SK-N-SH (cell line): ENCODE measurements around the gene CPLX3. TPM values are rescaled to one million over a fixed set of nuclear protein-coding genes. Genes with fewer than 3 reads are reported as not detected.

Experiments
- CTCF ChIA-PET: fragments of 300-600, 350-600 bp; formaldehyde crosslinking; extraction: SDS; loops from one replicate; lab custom pipeline; 2021; lab: Yijun Ruan, JAX
- POLR2A ChIA-PET: fragments of 350-600 bp; sonication (Branson Sonifier 250); formaldehyde crosslinking; extraction: SDS; loops from one replicate; lab custom pipeline; 2020; ENCODE audit warnings: antibody characterized with exemption, inconsistent platforms; lab: Yijun Ruan, JAX
- DNase-seq: peaks from one replicate; pipeline ENCODE4 v3.0.0; 2012
- H2AFZ ChIP-seq: fragments of 200-600 bp; sonication (generic); 2 replicates; pipeline ENCODE4 v1.8.1; 2016; ENCODE audit warnings: antibody characterized with exemption, mild to moderate bottlenecking, low read depth
- H3F3A ChIP-seq: fragments of 200-600 bp; sonication (generic); replicated peaks from 2 replicates; pipeline ENCODE3; 2016; ENCODE audit warnings: antibody characterized with exemption, mild to moderate bottlenecking; ENCODE audit not compliant: insufficient read depth
- H3K27ac ChIP-seq, 2 experiments: fragments of 200-500 bp in 1 of 2; fragments of 200-600 bp in 1 of 2; sonication (Bioruptor generic) in 1 of 2; sonication (generic), shearing (Covaris generic) in 1 of 2; 2 replicates each; pipeline versions ENCODE4 v1.5.1 to v1.6.1; 2014 to 2016; ENCODE audit warnings: low read depth in 2 of 2, inconsistent platforms in 1 of 2, low read length in 1 of 2, mild to moderate bottlenecking in 1 of 2, mixed read lengths in 1 of 2
- H3K27me3 ChIP-seq: fragments of 200-600 bp; sonication (generic), shearing (Covaris generic); 2 replicates; pipeline ENCODE4 v1.6.1; 2016; ENCODE audit warnings: mixed run types; ENCODE audit not compliant: insufficient read depth
- H3K36me3 ChIP-seq, 2 experiments: fragments of 200-500 bp in 1 of 2; fragments of 200-600 bp in 1 of 2; sonication (Bioruptor generic) in 1 of 2; sonication (generic) in 1 of 2; replicated peaks in 1 of 2; 2 replicates each; pipeline versions ENCODE3 to v1.5.1; 2014 to 2016; ENCODE audit warnings: low read length in 1 of 2, mild to moderate bottlenecking in 1 of 2; ENCODE audit not compliant: insufficient read depth in 2 of 2, control insufficient read depth in 1 of 2
- H3K4me1 ChIP-seq, 2 experiments: fragments of 200-500 bp in 1 of 2; fragments of 200-600 bp in 1 of 2; sonication (Bioruptor generic) in 1 of 2; sonication (generic), shearing (Covaris generic) in 1 of 2; 2 replicates each; pipeline versions ENCODE4 v1.5.1 to v1.6.1; 2014 to 2016; ENCODE audit warnings: low read depth in 1 of 2, low read length in 1 of 2, mixed run types in 1 of 2; ENCODE audit not compliant: insufficient read depth in 2 of 2, control insufficient read depth in 1 of 2
- H3K4me2 ChIP-seq: fragments of 200-600 bp; sonication (generic), shearing (Covaris generic); 2 replicates; pipeline ENCODE4 v1.6.1; 2017; ENCODE audit warnings: mixed run types
- H3K4me3 ChIP-seq, 2 experiments: fragments of 200-500 bp in 1 of 2; fragments of 200-600 bp in 1 of 2; sonication (Bioruptor generic) in 1 of 2; sonication (generic), shearing (Covaris generic) in 1 of 2; 2 replicates each; pipeline versions ENCODE4 v1.5.1 to v1.8.1; 2014 to 2016; ENCODE audit warnings: low read depth in 2 of 2, inconsistent platforms in 1 of 2, low read length in 1 of 2, mild to moderate bottlenecking in 1 of 2, mixed read lengths in 1 of 2, moderate library complexity in 1 of 2
- H3K79me2 ChIP-seq: fragments of 200-600 bp; sonication (generic); 2 replicates; pipeline ENCODE4 v1.8.1; 2017; ENCODE audit warnings: mild to moderate bottlenecking; ENCODE audit not compliant: insufficient read depth
- H3K9ac ChIP-seq: fragments of 200-600 bp; sonication (generic); 2 replicates; pipeline ENCODE4 v1.6.1; 2017; ENCODE audit warnings: mixed run types
- H3K9me2 ChIP-seq: fragments of 200-600 bp; sonication (generic); 2 replicates; pipeline ENCODE4 v1.6.1; 2017; ENCODE audit warnings: mixed run types
- H3K9me3 ChIP-seq: fragments of 200-600 bp; sonication (generic); 2 replicates; pipeline ENCODE4 v1.6.1; 2017; ENCODE audit warnings: mixed run types, mild to moderate bottlenecking, moderate library complexity
- H4K20me1 ChIP-seq: fragments of 200-600 bp; sonication (generic); 2 replicates; pipeline ENCODE4 v1.6.1; 2017; ENCODE audit warnings: mild to moderate bottlenecking, mixed run types; ENCODE audit not compliant: insufficient read depth
- CTCF ChIP-seq: fragments of 200-600 bp; sonication (generic); IDR thresholded peaks from 2 replicates; pipeline ENCODE4 v1.6.1; 2017; ENCODE audit warnings: antibody characterized with exemption, mild to moderate bottlenecking, moderate library complexity
- FOXJ3 ChIP-seq: sonication (generic); formaldehyde crosslinking; IDR thresholded peaks from 2 replicates; pipeline ENCODE4 v1.5.1; 2020; ENCODE audit warnings: mild to moderate bottlenecking, missing genetic modification reagents
- FOXM1 ChIP-seq: IDR thresholded peaks from 2 replicates; pipeline ENCODE4 v1.4.0; 2012; ENCODE audit warnings: low read depth, mild to moderate bottlenecking
- JUND ChIP-seq: IDR thresholded peaks from 2 replicates; pipeline ENCODE4 v1.4.0; 2012
- MAX ChIP-seq: IDR thresholded peaks from 2 replicates; pipeline ENCODE4 v1.4.0; 2012; ENCODE audit warnings: low read depth
- MEF2A ChIP-seq: IDR thresholded peaks from 2 replicates; pipeline ENCODE4 v1.4.0; 2012; ENCODE audit warnings: low read depth, borderline replicate concordance
- NFIC ChIP-seq: IDR thresholded peaks from 2 replicates; pipeline ENCODE4 v1.4.0; 2012; ENCODE audit warnings: borderline replicate concordance
- PBX3 ChIP-seq: IDR thresholded peaks from 2 replicates; pipeline ENCODE4; 2012
- POLR2AphosphoS5 ChIP-seq: IDR thresholded peaks from 2 replicates; pipeline ENCODE4 v1.6.1; 2012; ENCODE audit warnings: low read depth, low read length
- RCOR1 ChIP-seq: fragments of 150-350 bp; IDR thresholded peaks from 2 replicates; pipeline ENCODE4 v1.6.1; 2017; ENCODE audit warnings: antibody characterized with exemption, low read length
- REST ChIP-seq: IDR thresholded peaks from 2 replicates; pipeline ENCODE4 v1.6.1; 2012; ENCODE audit warnings: mild to moderate bottlenecking, low read depth, low read length, moderate library complexity
- RFX5 ChIP-seq: IDR thresholded peaks from 2 replicates; pipeline ENCODE4 v1.6.1; 2012; ENCODE audit warnings: mild to moderate bottlenecking, improper control_type of control experiment, low read length
- SIN3A ChIP-seq: IDR thresholded peaks from 2 replicates; pipeline ENCODE4 v1.6.1; 2012; ENCODE audit warnings: low read depth, mild to moderate bottlenecking, low read length, moderate library complexity, borderline replicate concordance
- SMC3 ChIP-seq: IDR thresholded peaks from 2 replicates; pipeline ENCODE4 v1.6.1; 2012; ENCODE audit warnings: low read depth, low read length, improper control_type of control experiment
- TAF1 ChIP-seq: IDR thresholded peaks from 2 replicates; pipeline ENCODE4 v1.6.1; 2012; ENCODE audit warnings: low read depth, mild to moderate bottlenecking, low read length, moderate library complexity, borderline replicate concordance
- TCF12 ChIP-seq: IDR thresholded peaks from 2 replicates; pipeline ENCODE4 v1.4.0; 2012
- USF1 ChIP-seq: IDR thresholded peaks from 2 replicates; pipeline ENCODE4 v1.4.0; 2012; ENCODE audit warnings: low read depth, borderline replicate concordance
- USF2 ChIP-seq: fragments of 150-350 bp; IDR thresholded peaks from 2 replicates; pipeline ENCODE4 v1.6.1; 2017; ENCODE audit warnings: antibody characterized with exemption, low read length, low read depth, borderline replicate concordance
- WGBS: methylation state at CpG from one replicate; pipeline ENCODE4 v1.1.6; 2017; ENCODE audit warnings: low lambda C conversion rate; 5-methylcytosine and 5-hydroxymethylcytosine counted together
- polyA plus RNA-seq, 3 experiments: library from polyadenylated mRNA; depleted of rRNA; stranded (reverse); fragments of >200 nt; gene quantifications; 2 replicates each; pipeline ENCODE4 v1.2.3, GENCODE V29; 2012

The CPLX3 gene
- polyA plus RNA-seq, 1 of the 3 experiments (the other 2 are of a cell fraction) = not detected

GRCh38 chr15:74844319-74845207 lies 18.1 kb downstream of the CPLX3 start (continued):
- TF ChIP-seq PBX3 (no peak), JUND (no peak), MEF2A (no peak)

- ChIA-PET CTCF (interaction anchor here (1.0 to 10.8 kb wide), 5 partner anchors 9 to 213 kb away, joined by 3 to 95 read pairs (median 5); no protein-coding TSS in a partner anchor), POLR2A (interaction anchor here (1.2 kb wide), 1 partner anchor 55 kb away, joined by 4 read pairs; no protein-coding TSS in a partner anchor)
- no peak for DNase-seq
- Histone ChIP-seq H3F3A (no peaks in the 10 kb centered on the region), H3K27me3 (no peaks in the 10 kb centered on the region), H3K9me2 (no peaks in the 10 kb centered on the region), H3K9ac (no peak overlapping the region), H4K20me1 (no peaks in the 10 kb centered on the region), H3K4me3 (no peak overlapping the region), H3K4me2 (no peak overlapping the region), H3K79me2 (no peaks in the 10 kb centered on the region), H2AFZ (no peak overlapping the region), H3K27ac (no peak overlapping the region), H3K36me3 (peaks cover 0 to 44% of the 10 kb centered on the region in 2 experiments), H3K9me3 (no peaks in the 10 kb centered on the region), H3K4me1 (peaks cover 0 to 23% of the 10 kb centered on the region in 2 experiments; a peak in 2 of 4 replicates)
- WGBS = 95% methylated on average over 4 of the region's 5 CpGs
- TF ChIP-seq RFX5 (no peak), TCF12 (no peak), NFIC (no peak), MAX (no peak), TAF1 (no peak), CTCF (no peak), MEF2A (no peak), USF2 (no peak), SMC3 (no peak), RCOR1 (no peak), PBX3 (no peak), USF1 (no peak), POLR2AphosphoS5 (no peak), FOXJ3 (CRISPR knock-in tag) (no peak), REST (no peak), FOXM1 (no peak), SIN3A (no peak)
These were observed 18.8 kb downstream of the CPLX3 start for GRCh38 chr15:74845208-74845568.
